HEK293 (cell line): ENCODE data around the gene JOSD2.
A peak's percentile ranks its signal among the peaks of the same experiment; 100 is the strongest.

Experiments
- CTCF ChIA-PET: fragments of 350-600 bp; formaldehyde crosslinking; extraction: SDS; loops from one replicate; lab custom pipeline; 2021; ENCODE audit warnings: antibody characterized with exemption; lab: Yijun Ruan, JAX
- POLR2A ChIA-PET: fragments of 300-600 bp; formaldehyde crosslinking; extraction: SDS; loops from one replicate; lab custom pipeline; 2020; ENCODE audit warnings: antibody characterized with exemption, inconsistent platforms; lab: Yijun Ruan, JAX
- H3K27ac ChIP-seq: fragments of 200-500 bp; sonication (Bioruptor generic); 2 replicates; pipeline ENCODE4 v1.5.1; 2014; ENCODE audit warnings: low read depth, low read length, control low read depth, inconsistent platforms; ENCODE audit errors: extremely low read depth
- H3K36me3 ChIP-seq, 2 experiments: fragments of 200-500 bp in 1 of 2; sonication (Bioruptor generic) in 1 of 2; 1 replicate in 1 of 2; 2 replicates in 1 of 2; pipeline ENCODE4 v1.5.1; 2014 to 2017; ENCODE audit warnings: inconsistent platforms in 2 of 2, low read length in 2 of 2; ENCODE audit not compliant: control insufficient read depth in 2 of 2, insufficient read depth in 1 of 2
- H3K4me1 ChIP-seq: fragments of 200-500 bp; sonication (Bioruptor generic); 2 replicates; pipeline ENCODE4 v1.5.1; 2014; ENCODE audit warnings: mild to moderate bottlenecking, low read length, inconsistent platforms; ENCODE audit not compliant: control insufficient read depth, insufficient read depth
- H3K4me3 ChIP-seq: 2 replicates; pipeline ENCODE4 v1.5.1; 2011; ENCODE audit warnings: low read depth, mild to moderate bottlenecking, control low read depth, low read length, moderate library complexity
- H3K9me3 ChIP-seq: fragments of 200-500 bp; sonication (Bioruptor generic); 2 replicates; pipeline ENCODE4 v1.5.1; 2014; ENCODE audit warnings: low read depth, low read length, inconsistent platforms; ENCODE audit not compliant: control insufficient read depth, insufficient read depth
- GLI2 ChIP-seq: fragments of 450-650 bp; formaldehyde crosslinking; IDR thresholded peaks from 2 replicates; pipeline ENCODE4; 2017; ENCODE audit warnings: missing biosample characterization, missing genetic modification characterization, low read depth, borderline replicate concordance
- PRDM1 ChIP-seq: fragments of 450-650 bp; formaldehyde crosslinking; IDR thresholded peaks from 2 replicates; pipeline ENCODE4; 2016; ENCODE audit warnings: missing biosample characterization, missing genetic modification characterization
- SP7 ChIP-seq: fragments of 450-650 bp; formaldehyde crosslinking; IDR thresholded peaks from 2 replicates; pipeline ENCODE4 v1.5.1; 2016; ENCODE audit warnings: missing biosample characterization, missing genetic modification characterization
- YY1 ChIP-seq: fragments of 450-650 bp; formaldehyde crosslinking; IDR thresholded peaks from 2 replicates; pipeline ENCODE4 v1.5.1; 2018; ENCODE audit warnings: missing biosample characterization, missing genetic modification characterization
- ZBTB11 ChIP-seq: fragments of 450-650 bp; formaldehyde crosslinking; conservative IDR thresholded peaks from 2 replicates; pipeline ENCODE4 v1.5.1; 2016; ENCODE audit warnings: low read depth, missing biosample characterization, missing genetic modification characterization
- ZBTB17 ChIP-seq: fragments of 450-650 bp; formaldehyde crosslinking; IDR thresholded peaks from 2 replicates; pipeline ENCODE4 v1.5.1; 2016; ENCODE audit warnings: missing biosample characterization, missing genetic modification characterization
- ZBTB20 ChIP-seq: fragments of 450-650 bp; formaldehyde crosslinking; IDR thresholded peaks from 2 replicates; pipeline ENCODE4 v1.5.1; 2016; ENCODE audit warnings: missing biosample characterization, missing genetic modification characterization
- ZFHX2 ChIP-seq: fragments of 450-650 bp; formaldehyde crosslinking; conservative IDR thresholded peaks from 2 replicates; pipeline ENCODE4 v1.5.1; 2016; ENCODE audit warnings: missing biosample characterization, missing genetic modification characterization
- ZNF175 ChIP-seq: fragments of 450-650 bp; formaldehyde crosslinking; IDR thresholded peaks from 2 replicates; pipeline ENCODE4 v1.5.1; 2016; ENCODE audit warnings: missing biosample characterization, missing genetic modification characterization
- ZNF184 ChIP-seq: fragments of 450-650 bp; IDR thresholded peaks from 2 replicates; pipeline ENCODE4 v1.5.1; 2018; ENCODE audit warnings: missing biosample characterization, mild to moderate bottlenecking, missing genetic modification characterization
- ZNF214 ChIP-seq: fragments of 450-650 bp; formaldehyde crosslinking; IDR thresholded peaks from 2 replicates; pipeline ENCODE4 v1.5.1; 2017; ENCODE audit warnings: missing biosample characterization, mild to moderate bottlenecking, missing genetic modification characterization, borderline replicate concordance
- ZNF223 ChIP-seq: fragments of 450-650 bp; formaldehyde crosslinking; IDR thresholded peaks from 2 replicates; pipeline ENCODE4 v1.5.1; 2016; ENCODE audit warnings: missing biosample characterization, missing genetic modification characterization
- ZNF23 ChIP-seq: fragments of 450-650 bp; formaldehyde crosslinking; IDR thresholded peaks from 2 replicates; pipeline ENCODE4 v1.5.1; 2016; ENCODE audit warnings: missing biosample characterization, missing genetic modification characterization, borderline replicate concordance
- ZNF366 ChIP-seq: fragments of 450-650 bp; formaldehyde crosslinking; conservative IDR thresholded peaks from 2 replicates; pipeline ENCODE4 v1.5.1; 2016; ENCODE audit warnings: missing biosample characterization, missing genetic modification characterization
- ZNF398 ChIP-seq: fragments of 450-650 bp; formaldehyde crosslinking; IDR thresholded peaks from 2 replicates; pipeline ENCODE4 v1.5.1; 2017; ENCODE audit warnings: missing biosample characterization, missing genetic modification characterization
- ZNF404 ChIP-seq: fragments of 450-650 bp; formaldehyde crosslinking; IDR thresholded peaks from 2 replicates; pipeline ENCODE4 v1.5.1; 2017; ENCODE audit warnings: missing biosample characterization, missing genetic modification characterization
- ZNF433 ChIP-seq: fragments of 450-650 bp; formaldehyde crosslinking; IDR thresholded peaks from 2 replicates; pipeline ENCODE4 v1.5.1; 2016; ENCODE audit warnings: missing biosample characterization, missing genetic modification characterization, low read depth
- ZNF513 ChIP-seq: fragments of 450-650 bp; IDR thresholded peaks from 2 replicates; pipeline ENCODE4 v1.5.1; 2018; ENCODE audit warnings: missing biosample characterization, missing genetic modification characterization
- ZNF544 ChIP-seq: fragments of 450-650 bp; formaldehyde crosslinking; IDR thresholded peaks from 2 replicates; pipeline ENCODE4 v1.5.0; 2017; ENCODE audit warnings: missing biosample characterization, missing genetic modification characterization
- ZNF555 ChIP-seq: fragments of 450-650 bp; formaldehyde crosslinking; conservative IDR thresholded peaks from 2 replicates; pipeline ENCODE4 v1.5.1; 2017; ENCODE audit warnings: missing biosample characterization, mild to moderate bottlenecking, missing genetic modification characterization, inconsistent platforms
- ZNF571 ChIP-seq: fragments of 450-650 bp; formaldehyde crosslinking; IDR thresholded peaks from 2 replicates; pipeline ENCODE4 v1.5.0; 2017; ENCODE audit warnings: missing biosample characterization, missing genetic modification characterization
- ZNF670 ChIP-seq: fragments of 450-650 bp; formaldehyde crosslinking; IDR thresholded peaks from 2 replicates; pipeline ENCODE4 v1.5.1; 2016; ENCODE audit warnings: missing biosample characterization, missing genetic modification characterization, low read depth
- ZNF707 ChIP-seq: fragments of 450-650 bp; formaldehyde crosslinking; IDR thresholded peaks from 2 replicates; pipeline ENCODE4 v1.5.1; 2016; ENCODE audit warnings: missing biosample characterization, missing genetic modification characterization
- ZNF792 ChIP-seq: fragments of 450-650 bp; formaldehyde crosslinking; IDR thresholded peaks from 2 replicates; pipeline ENCODE4 v1.5.1; 2016; ENCODE audit warnings: missing biosample characterization, missing genetic modification characterization
- ZSCAN5A ChIP-seq: fragments of 450-650 bp; formaldehyde crosslinking; IDR thresholded peaks from 2 replicates; pipeline ENCODE4 v1.5.1; 2016; ENCODE audit warnings: missing biosample characterization, missing genetic modification characterization

JOSD2 gene

GRCh38 chr19:50495020-50495531 lies 15.9 kb downstream of the JOSD2 start:
- H3K4me3 ChIP-seq, result no peak overlapping the region
- H3K36me3 ChIP-seq, result peaks cover 0 to 3% of the 10 kb centered on the region in 2 experiments; a peak in 1 of 3 replicates
- no peak overlapping the region for H3K27ac ChIP-seq
- no peaks in the 10 kb centered on the region for H3K9me3 ChIP-seq
- CTCF ChIA-PET, result interaction anchor here (1.0 kb wide), 1 partner anchor 283 kb away, joined by 3 read pairs; no protein-coding TSS in a partner anchor
- TF ChIP-seq ZNF792 (tag by site-specific recombination) (peak; percentile 92; the same call in 1 of the 2 replicates), PRDM1 (tag by site-specific recombination) (peak; percentile 83), ZNF175 (tag by site-specific recombination) (no peak), ZNF404 (tag by site-specific recombination) (no peak)
- TF ChIP-seq, all 188 proteins: peak for 2
- peaks cover under 1% of the 10 kb centered on the region; the same call in 1 of the 2 replicates for H3K4me1 ChIP-seq
- POLR2A ChIA-PET, result no interaction called here

GRCh38 chr19:50494186-50495019 lies 16.6 kb downstream of the JOSD2 start:
- Histone ChIP-seq H3K27ac (no peak overlapping the region), H3K36me3 (peaks cover 0 to 3% of the 10 kb centered on the region in 2 experiments; a peak in 1 of 3 replicates), H3K4me3 (no peak overlapping the region), H3K9me3 (no peaks in the 10 kb centered on the region), H3K4me1 (no peaks in the 10 kb centered on the region)
- POLR2A ChIA-PET, result interaction anchor here (0.7 kb wide), 1 partner anchor 72 kb away, joined by 3 read pairs; no protein-coding TSS in a partner anchor
- CTCF ChIA-PET, result interaction anchor here (0.9 to 1.0 kb wide), 2 partner anchors 126 to 284 kb away, joined by 3 read pairs; no protein-coding TSS in a partner anchor
- TF ChIP-seq ZBTB17 (no peak), ZBTB11 (no peak), ZNF513 (peak; percentile 94), GLI2 (tag by site-specific recombination) (no peak), ZNF544 (tag by site-specific recombination) (no peak), ZNF223 (no peak), ZNF433 (tag by site-specific recombination) (no peak), ZSCAN5A (tag by site-specific recombination) (no peak), PRDM1 (tag by site-specific recombination) (peak; percentile 40; the same call in 1 of the 2 replicates), ZNF398 (tag by site-specific recombination) (no peak), ZNF707 (tag by site-specific recombination) (no peak), ZNF366 (tag by site-specific recombination) (peak; percentile 72), ZFHX2 (tag by site-specific recombination) (peak; percentile 81), SP7 (tag by site-specific recombination) (no peak), ZNF571 (tag by site-specific recombination) (no peak), ZNF555 (tag by site-specific recombination) (no peak), YY1 (no peak), ZBTB20 (tag by site-specific recombination) (no peak), ZNF184 (tag by site-specific recombination) (no peak), ZNF792 (tag by site-specific recombination) (peak; percentile 98), ZNF670 (tag by site-specific recombination) (no peak), ZNF23 (tag by site-specific recombination) (no peak), ZNF214 (tag by site-specific recombination) (no peak)
